Spleen (tissue), 11 donors: ENCODE data around the gene CGNL1. TPM values are rescaled to one million over a fixed set of nuclear protein-coding genes. Genes with fewer than 3 reads are reported as not detected.

ENCODE experiments used
- DNase-seq: peaks from one replicate; pipeline ENCODE4 v3.0.0-alpha.2; 2020
- H3K27ac ChIP-seq, 8 donors: fragments of 200-600 bp; sonication (generic) in 7 of 8; 1 replicate in 4 of 8; 2 replicates in 4 of 8; pipeline versions ENCODE4 v1.5.0 to v1.8.0; 2016 to 2021; ENCODE audit warnings: inconsistent platforms in 4 of 8, mild to moderate bottlenecking in 4 of 8, moderate library complexity in 1 of 8
- H3K27me3 ChIP-seq, 7 donors: fragments of 200-600 bp; sonication (generic) in 6 of 7; replicated peaks in 1 of 7; 1 replicate in 4 of 7; 2 replicates in 3 of 7; pipeline versions ENCODE4 v1.5.0 to v1.8.0; 2016 to 2021; ENCODE audit warnings: inconsistent platforms in 3 of 7, mild to moderate bottlenecking in 1 of 7
- H3K36me3 ChIP-seq, 6 donors: fragments of 200-600 bp; sonication (generic) in 5 of 6; 1 replicate in 4 of 6; 2 replicates in 2 of 6; pipeline versions ENCODE4 v1.5.0 to v1.8.0; 2016 to 2021; ENCODE audit warnings: inconsistent platforms in 2 of 6
- H3K4me1 ChIP-seq, 6 donors: fragments of 200-600 bp; sonication (generic) in 5 of 6; 1 replicate in 3 of 6; 2 replicates in 3 of 6; pipeline versions ENCODE4 v1.5.0 to v1.8.0; 2016 to 2021; ENCODE audit warnings: inconsistent platforms in 3 of 6
- H3K4me3 ChIP-seq, 8 donors: fragments of 200-600 bp; sonication (generic) in 7 of 8; 1 replicate in 4 of 8; 2 replicates in 4 of 8; pipeline versions ENCODE4 v1.5.0 to v1.8.0; 2016 to 2021; ENCODE audit warnings: inconsistent platforms in 4 of 8, mild to moderate bottlenecking in 4 of 8, moderate library complexity in 2 of 8
- H3K9me3 ChIP-seq, 8 donors: fragments of 200-600 bp; sonication (generic) in 7 of 8; 1 replicate in 4 of 8; 2 replicates in 4 of 8; pipeline versions ENCODE4 v1.5.0 to v1.8.0; 2016 to 2021; ENCODE audit warnings: inconsistent platforms in 4 of 8
- CTCF ChIP-seq, 11 experiments: fragments of 200-600 bp in 7 of 11; fragments of 450-650 bp in 4 of 11; sonication (generic) in 4 of 11; IDR thresholded peaks in 8 of 11; conservative IDR thresholded peaks in 3 of 11; 1 replicate in 7 of 11; 2 replicates in 4 of 11; pipeline versions ENCODE4 v1.4.0 to v1.8.0; 2016 to 2021; ENCODE audit warnings: antibody characterized with exemption in 11 of 11, inconsistent platforms in 4 of 11, mild to moderate bottlenecking in 1 of 11
- POLR2A ChIP-seq, 3 donors: fragments of 450-650 bp; IDR thresholded peaks; one replicate each; pipeline ENCODE4 v1.5.1; 2017; ENCODE audit warnings: antibody characterized with exemption in 3 of 3, mild to moderate bottlenecking in 1 of 3
- POLR2AphosphoS5 ChIP-seq, 3 donors: sonication (generic); formaldehyde crosslinking; IDR thresholded peaks; one replicate each; pipeline ENCODE4 v1.5.1; 2017; ENCODE audit warnings: antibody characterized with exemption in 3 of 3
- WGBS, 5 donors: extraction: QIAGEN DNeasy Blood & Tissue Kit in 3 of 5; methylation state at CpG; one replicate each; pipeline versions ENCODE4 v1.1.5 to v1.1.7; 2013 to 2018; 5-methylcytosine and 5-hydroxymethylcytosine counted together
- intact Hi-C: fragments of 100-400 bp; cut with DNase I; formaldehyde crosslinking; loops from one replicate; pipeline ENCODE4 v1.15.0; 2023; ENCODE audit warnings: low total_unique reads
- polyA plus RNA-seq, 3 donors: library from polyadenylated mRNA; stranded (reverse); fragments of 200-250 nt; gene quantifications; one replicate each; pipeline ENCODE4 v1.2.1, GENCODE V29; 2013
- total RNA-seq, 7 donors: library from RNA; depleted of rRNA in 3 of 7; stranded (reverse); fragments of >200 nt in 3 of 7; fragmentation: NEBNext Ultra II Directional in 4 of 7; extraction: Animal tissue kit (Norgen Biotek cat#: 25700) in 4 of 7; gene quantifications; one replicate each; pipeline versions ENCODE4 v1.1.0 to v1.2.1, GENCODE V29; 2016 to 2021
- donor health status: healthy with polysubstance abuse.
- donor health status: DM: no; HTN: no; CAD: no; lungs with moderate emphysema.
- donor health status: DM: no; HTN: no; CAD: no.
- donor health status: Bipolar disorder and iron deficiency.
- donor health status: healthy.
- donor health status: DM: no; HTN: no; CAD: no.
- donor health status: DM: yes; HTN: yes; CAD: no.

CGNL1 gene
- total and polyA plus RNA-seq, 10 donors: 0.07 to 0.73 (median 0.36) TPM

DNA sequence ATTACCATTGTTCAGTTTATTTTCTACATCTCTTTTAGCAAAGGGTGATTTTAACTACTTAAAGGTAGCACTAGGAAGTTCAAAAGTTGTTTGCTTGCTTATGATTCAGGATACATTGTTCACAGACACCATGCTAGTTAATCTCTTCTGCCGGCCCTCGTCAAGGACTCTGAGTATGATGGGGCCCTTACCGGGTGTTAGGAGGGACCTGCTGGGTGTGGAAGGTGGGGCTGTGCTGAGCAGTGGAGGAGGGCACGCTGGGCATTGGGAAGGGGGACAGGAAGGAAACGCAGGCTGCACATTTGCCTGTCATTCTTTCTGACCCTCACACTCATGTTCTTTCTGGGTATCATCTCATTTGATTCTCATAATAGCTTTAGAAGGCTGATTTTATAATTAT is 150.3 kb downstream of the CGNL1 start:
- Histone ChIP-seq H3K4me3 (no peak overlapping the region), H3K27me3 (peaks cover 0 to 38% (median 4%) of the 10 kb centered on the region in 7 donors), H3K27ac (no peak overlapping the region), H3K4me1 (peaks cover 0 to 8% (median 0%) of the 10 kb centered on the region in 6 donors), H3K9me3 (no peaks in the 10 kb centered on the region), H3K36me3 (no peaks in the 10 kb centered on the region)
- TF ChIP-seq CTCF (IDR thresholded peaks at IDR 0.05 in 8 of 11, conservative IDR thresholded peaks at IDR 0.05 in 3 of 11): no peak
- TF ChIP-seq POLR2AphosphoS5 (IDR thresholded peaks at IDR 0.05): no peak
- no peak for TF ChIP-seq POLR2A (IDR thresholded peaks at IDR 0.05)
- no peak for DNase-seq
- WGBS, 5 donors: 39 to 64% (median 62%) methylated on average over 5 of the region's 5 CpGs
- intact Hi-C loops: loop anchor here (5.0 to 10.0 kb wide), 2 partner anchors 184 to 1032 kb away; no protein-coding TSS in a partner anchor

DNA sequence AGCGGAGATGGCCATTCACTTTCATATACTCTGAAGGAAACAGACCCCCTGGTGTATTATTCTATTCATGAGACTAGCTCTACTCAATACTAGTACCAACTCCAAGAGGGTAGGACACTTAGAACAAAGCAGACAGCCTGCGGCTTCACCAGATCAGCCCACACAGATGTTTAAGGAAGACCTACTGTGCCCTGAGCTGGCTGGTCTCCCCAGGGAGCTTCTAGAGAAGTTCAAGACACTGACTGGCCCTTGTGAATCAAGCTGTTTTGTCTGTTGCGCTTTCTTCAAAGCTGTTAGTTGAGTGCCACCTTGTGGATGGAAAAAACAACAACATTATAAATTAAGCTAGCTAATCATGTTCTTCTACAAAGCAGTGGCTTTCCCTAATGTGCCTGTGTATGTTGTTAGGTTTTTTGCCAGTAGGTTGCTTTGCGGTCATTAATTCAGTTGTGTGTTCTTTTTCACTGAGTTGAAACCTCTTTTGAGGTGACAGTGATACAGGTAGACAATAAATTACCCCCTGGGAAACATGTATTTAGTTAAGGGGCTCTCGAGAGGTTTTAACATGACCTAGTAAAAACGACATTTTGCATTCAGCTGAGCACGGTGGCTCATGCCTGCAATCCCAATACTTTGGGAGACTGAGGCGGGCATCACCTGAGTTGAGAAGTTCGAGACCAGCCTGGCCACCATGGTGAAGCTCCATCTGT is 151.2 kb downstream of the CGNL1 start:
- intact Hi-C loops: loop anchor here (5.0 to 10.0 kb wide), 2 partner anchors 185 to 1033 kb away; no protein-coding TSS in a partner anchor
- 56 to 68% (median 59%) methylated on average over 9 of the region's 9 CpGs for WGBS, 5 donors

GRCh38 chr15:57528940-57529565 is 152.7 kb downstream of the CGNL1 start:
- intact Hi-C loops: loop anchor here (5.0 to 10.0 kb wide), 2 partner anchors 187 to 1034 kb away; no protein-coding TSS in a partner anchor
- WGBS, 5 donors: 85 to 92% (median 87%) methylated on average over 1 of the region's 1 CpG
- H3K4me3 ChIP-seq: no peak overlapping the region
- DNase-seq: no peak
- TF ChIP-seq POLR2AphosphoS5 (IDR thresholded peaks at IDR 0.05) (no peak), POLR2A (IDR thresholded peaks at IDR 0.05) (no peak), CTCF (IDR thresholded peaks at IDR 0.05 in 8 of 11, conservative IDR thresholded peaks at IDR 0.05 in 3 of 11) (no peak)
- H3K9me3 ChIP-seq: no peaks in the 10 kb centered on the region
- H3K36me3 ChIP-seq: no peaks in the 10 kb centered on the region
- peaks cover 0 to 21% (median 9%) of the 10 kb centered on the region in 6 donors for H3K4me1 ChIP-seq
- H3K27ac ChIP-seq: no peak overlapping the region
- H3K27me3 ChIP-seq: peaks cover 0 to 39% (median 4%) of the 10 kb centered on the region in 7 donors

More for the DNA sequence above, 151.2 kb downstream of the CGNL1 start:
- TF ChIP-seq CTCF (IDR thresholded peaks at IDR 0.05 in 8 of 11, conservative IDR thresholded peaks at IDR 0.05 in 3 of 11): peak; percentile 17 to 65 (median 41)
- TF ChIP-seq POLR2A (IDR thresholded peaks at IDR 0.05): no peak
- no peak overlapping the region for H3K27ac ChIP-seq
- peaks cover 0 to 43% (median 4%) of the 10 kb centered on the region in 7 donors for H3K27me3 ChIP-seq
- H3K4me3 ChIP-seq: no peak overlapping the region
- no peaks in the 10 kb centered on the region for H3K9me3 ChIP-seq
- peaks cover 0 to 8% (median 0%) of the 10 kb centered on the region in 6 donors for H3K4me1 ChIP-seq
- no peak for DNase-seq
- no peaks in the 10 kb centered on the region for H3K36me3 ChIP-seq

DNA sequence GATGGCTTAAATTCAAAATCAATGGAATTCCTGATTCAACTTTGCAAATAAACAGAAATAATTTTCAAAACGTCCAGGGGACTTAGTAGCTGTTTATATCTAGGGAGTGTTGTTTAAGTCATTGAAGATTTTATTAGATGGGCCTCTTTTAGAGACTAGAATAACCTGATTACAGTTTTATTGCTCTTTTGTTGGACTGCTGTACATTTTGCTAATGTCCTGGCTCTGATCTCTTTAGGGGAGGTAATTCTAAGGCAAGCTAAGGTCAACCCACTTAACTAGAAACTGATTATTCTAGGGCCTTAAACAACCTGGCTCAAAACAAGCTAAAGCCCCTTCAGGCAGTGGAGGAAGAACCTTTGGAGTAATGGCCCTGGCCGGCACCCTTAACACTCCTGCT is 153.4 kb downstream of the CGNL1 start:
- H3K4me1 ChIP-seq: peaks cover 0 to 27% (median 12%) of the 10 kb centered on the region in 6 donors
- WGBS, 5 donors: 49 to 69% (median 59%) methylated on average over 2 of the region's 2 CpGs
- H3K27ac ChIP-seq: no peak overlapping the region
- intact Hi-C loops: loop anchor here (5.0 to 10.0 kb wide), 2 partner anchors 187 to 1035 kb away; no protein-coding TSS in a partner anchor
- no peak overlapping the region for H3K4me3 ChIP-seq
- H3K36me3 ChIP-seq: no peaks in the 10 kb centered on the region
- TF ChIP-seq POLR2A (IDR thresholded peaks at IDR 0.05) (no peak), CTCF (IDR thresholded peaks at IDR 0.05 in 8 of 11, conservative IDR thresholded peaks at IDR 0.05 in 3 of 11) (no peak), POLR2AphosphoS5 (IDR thresholded peaks at IDR 0.05) (no peak)
- peaks cover 0 to 33% (median 4%) of the 10 kb centered on the region in 7 donors for H3K27me3 ChIP-seq
- no peak for DNase-seq
- H3K9me3 ChIP-seq: no peaks in the 10 kb centered on the region
